DND-41 (cell line): ENCODE measurements around the gene ARHGEF12.

Source experiments
- ATAC-seq: fragments of 200-7000 bp; cut with Tn5 transposase; 3 replicates; pipeline ENCODE4 v1.9.1; 2021; ENCODE audit warnings: low read depth; ENCODE audit not compliant: insufficient read depth
- DNase-seq: peaks from one replicate; pipeline ENCODE4 v3.0.0-alpha.2; 2020
- H2AFZ ChIP-seq: 2 replicates; pipeline ENCODE4 v1.6.0; 2012; ENCODE audit warnings: low read depth, low read length
- H3K27ac ChIP-seq: 2 replicates; pipeline ENCODE4 v1.5.1; 2012; ENCODE audit warnings: low read length, inconsistent platforms
- H3K27me3 ChIP-seq: fragments of 200-600 bp; sonication (generic); 2 replicates; pipeline ENCODE4 v1.6.0; 2012; ENCODE audit warnings: low read length, mild to moderate bottlenecking, inconsistent platforms; ENCODE audit not compliant: insufficient read depth, poor library complexity
- H3K36me3 ChIP-seq: 2 replicates; pipeline ENCODE4 v1.5.1; 2012; ENCODE audit warnings: low read length, inconsistent platforms; ENCODE audit not compliant: insufficient read depth
- H3K4me1 ChIP-seq: 2 replicates; pipeline ENCODE4 v1.5.1; 2012; ENCODE audit warnings: mild to moderate bottlenecking, low read length; ENCODE audit not compliant: insufficient read depth
- H3K4me2 ChIP-seq: 2 replicates; pipeline ENCODE4 v1.6.0; 2012; ENCODE audit warnings: mild to moderate bottlenecking, moderate library complexity, low read length, inconsistent platforms; ENCODE audit not compliant: insufficient read depth
- H3K4me3 ChIP-seq, 2 experiments: fragments of 200-600 bp in 1 of 2; shearing (Covaris generic) in 1 of 2; 2 replicates each; pipeline ENCODE4 v1.5.1; 2012 to 2016; ENCODE audit warnings: inconsistent platforms in 2 of 2, low read length in 2 of 2, mild to moderate bottlenecking in 2 of 2, low read depth in 1 of 2, moderate library complexity in 1 of 2
- H3K79me2 ChIP-seq: 2 replicates; pipeline ENCODE4 v1.6.0; 2012; ENCODE audit warnings: low read length, inconsistent platforms; ENCODE audit not compliant: insufficient read depth
- H3K9ac ChIP-seq: 2 replicates; pipeline ENCODE4 v1.6.0; 2012; ENCODE audit warnings: low read depth, mild to moderate bottlenecking, inconsistent platforms, low read length, moderate library complexity
- H3K9me3 ChIP-seq: 2 replicates; pipeline ENCODE4 v1.5.1; 2012; ENCODE audit warnings: low read length, moderate library complexity, mild to moderate bottlenecking, inconsistent platforms; ENCODE audit not compliant: insufficient read depth, severe bottlenecking
- H4K20me1 ChIP-seq: 2 replicates; pipeline ENCODE4 v1.6.0; 2012; ENCODE audit warnings: low read length; ENCODE audit not compliant: insufficient read depth
- CTCF ChIP-seq: IDR thresholded peaks from 2 replicates; pipeline ENCODE4 v1.5.1; 2012; ENCODE audit warnings: borderline replicate concordance, low read length, moderate library complexity, mild to moderate bottlenecking; ENCODE audit not compliant: poor library complexity, severe bottlenecking; ENCODE audit errors: extremely low read depth
- EZH2 ChIP-seq: IDR thresholded peaks from 3 replicates; pipeline ENCODE4 v1.6.1; 2012; ENCODE audit warnings: borderline replicate concordance, low read depth, mild to moderate bottlenecking, moderate library complexity, low read length, inconsistent platforms; ENCODE audit not compliant: severe bottlenecking

ARHGEF12 gene

GRCh38 chr11:120527111-120527761 is 191.0 kb downstream of the ARHGEF12 start:
- Histone ChIP-seq H3K79me2 (no peaks in the 10 kb centered on the region), H3K36me3 (no peaks in the 10 kb centered on the region), H3K27me3 (peaks cover 17% of the 10 kb centered on the region), H3K4me2 (no peak overlapping the region), H3K9ac (no peak overlapping the region), H3K4me1 (no peaks in the 10 kb centered on the region), H3K9me3 (no peaks in the 10 kb centered on the region), H4K20me1 (peaks cover 8% of the 10 kb centered on the region; the same call in 1 of the 2 replicates), H2AFZ (no peak overlapping the region), H3K4me3 (no peak overlapping the region), H3K27ac (no peak overlapping the region)
- ATAC-seq (no peak), DNase-seq (no peak)
- TF ChIP-seq EZH2 (no peak), CTCF (no peak)

- no peak overlapping the region for H3K4me3 ChIP-seq
- no peak overlapping the region for H3K9ac ChIP-seq
- TF ChIP-seq CTCF (no peak), EZH2 (no peak)
- H3K4me1 ChIP-seq = no peaks in the 10 kb centered on the region
- no peak overlapping the region for H2AFZ ChIP-seq
- H3K9me3 ChIP-seq = no peaks in the 10 kb centered on the region
- peaks cover 10% of the 10 kb centered on the region; the same call in 1 of the 2 replicates for H4K20me1 ChIP-seq
- H3K36me3 ChIP-seq = no peaks in the 10 kb centered on the region
- no peak for ATAC-seq
- peaks cover 14% of the 10 kb centered on the region for H3K27me3 ChIP-seq
- no peak overlapping the region for H3K4me2 ChIP-seq
- DNase-seq = no peak
- H3K27ac ChIP-seq = no peak overlapping the region
- H3K79me2 ChIP-seq = no peaks in the 10 kb centered on the region
Observed at GRCh38 chr11:120528749-120529148, 192.5 kb downstream of the ARHGEF12 start.

GRCh38 chr11:120529214-120529613 is 193.0 kb downstream of the ARHGEF12 start:
- no peaks in the 10 kb centered on the region for H3K36me3 ChIP-seq
- H3K79me2 ChIP-seq = no peaks in the 10 kb centered on the region
- ATAC-seq = no peak

More at GRCh38 chr11:120529214-120529613, 193.0 kb downstream of the ARHGEF12 start:
- Histone ChIP-seq H2AFZ (no peak overlapping the region), H3K9ac (no peak overlapping the region), H3K4me3 (no peak overlapping the region), H3K4me1 (no peaks in the 10 kb centered on the region), H3K4me2 (no peak overlapping the region), H4K20me1 (0 out of 2 replicates have a peak, but pooled peaks cover 7% of the 10 kb centered on the region), H3K27me3 (peaks cover 14% of the 10 kb centered on the region), H3K27ac (no peak overlapping the region), H3K9me3 (no peaks in the 10 kb centered on the region)
- no peak for DNase-seq
- TF ChIP-seq CTCF = no peak
- TF ChIP-seq EZH2 = no peak
